Measurements from ENCODE around the gene GK. TPM values are rescaled to one million over a fixed set of nuclear protein-coding genes. Genes with fewer than 3 reads are reported as not detected.

The GK gene
- total and polyA plus RNA-seq, 2 of the 8 experiments (the other 6 are each of a cell fraction or from before 2014, with no cell fraction given), result 2.9 to 11.2 TPM

- no peak overlapping the region for H4K91ac ChIP-seq (replicated peaks; ENCODE audit: insufficient read length, low read length)
Observed at GRCh38 chrX:30622361-30622760, 30.9 kb upstream of the GK start.

More at GRCh38 chrX:30622361-30622760, 30.9 kb upstream of the GK start:
- H3K27me3 ChIP-seq (replicated peaks in 1 of 4; ENCODE audit: control insufficient read depth in 3 of 4, extremely low read depth in 1 of 4, insufficient read depth in 3 of 4, low read length in 3 of 4), result no peaks in the 10 kb centered on the region
- DNase-seq (ENCODE audit: low read depth in 1 of 2, low spot score in 2 of 2) (no peak), FAIRE-seq (no peak)
- H2BK5ac ChIP-seq (ENCODE audit: low read depth, low read length), result no peak overlapping the region
- H3K9me3 ChIP-seq (ENCODE audit: insufficient read depth in 2 of 2, low read depth in 1 of 2, low read length in 1 of 2), result peaks cover 0 to 5% of the 10 kb centered on the region in 2 experiments; a peak in 1 of 4 replicates
- H3K4ac ChIP-seq (replicated peaks; ENCODE audit: insufficient read length, low read depth, low read length), result no peak overlapping the region
- no peaks in the 10 kb centered on the region for H3K79me1 ChIP-seq (ENCODE audit: low read depth, low read length)
- H3K23me2 ChIP-seq (ENCODE audit: low read depth, low read length), result no peaks in the 10 kb centered on the region
- no peak overlapping the region for H3K14ac ChIP-seq (ENCODE audit: insufficient read length)
- H3K9ac ChIP-seq (replicated peaks in 1 of 4; ENCODE audit: extremely low read depth in 1 of 4, low read depth in 3 of 4, low read length in 3 of 4), result no peak overlapping the region
- H4K5ac ChIP-seq (ENCODE audit: insufficient read length, low read depth, low read length), result no peak overlapping the region
- no peak overlapping the region for H2BK15ac ChIP-seq (ENCODE audit: low read length)
- H2BK20ac ChIP-seq (ENCODE audit: low read length), result no peak overlapping the region
- H2AK5ac ChIP-seq (ENCODE audit: low read depth, low read length), result no peak overlapping the region
- H3K27ac ChIP-seq (ENCODE audit: low read depth, low read length), result no peak overlapping the region
- H3K56ac ChIP-seq (replicated peaks; ENCODE audit: insufficient read length, low read depth, low read length), result no peak overlapping the region
- H3K79me2 ChIP-seq (ENCODE audit: control insufficient read depth in 1 of 2, insufficient read depth in 2 of 2, low read length in 2 of 2), result no peaks in the 10 kb centered on the region
- H4K20me1 ChIP-seq (replicated peaks in 1 of 2; ENCODE audit: control insufficient read depth in 1 of 2, insufficient read depth in 2 of 2, low read length in 2 of 2), result no peaks in the 10 kb centered on the region
- POLR2A ChIA-PET (ENCODE audit: partially characterized antibody), result no interaction called here
- no peaks in the 10 kb centered on the region for H3K36me3 ChIP-seq (ENCODE audit: control insufficient read depth in 2 of 4, insufficient read depth in 4 of 4, low read length in 3 of 4)
- no peak for TF ChIP-seq SAP30 (IDR thresholded peaks at IDR 0.05; ENCODE audit: insufficient read depth, insufficient replicate concordance, low read length)
- no peak for TF ChIP-seq CHD1 (IDR thresholded peaks at IDR 0.05; ENCODE audit: low read depth, low read length)
- TF ChIP-seq TBP (IDR thresholded peaks at IDR 0.05; ENCODE audit: low read depth, low read length), result no peak
- no peak for TF ChIP-seq JUND (IDR thresholded peaks at IDR 0.05; ENCODE audit: low read length)
- TF ChIP-seq SP1 (IDR thresholded peaks at IDR 0.05; ENCODE audit: low read depth, low read length), result no peak
- no peak for TF ChIP-seq EZH2 (IDR thresholded peaks at IDR 0.05; ENCODE audit: low read depth, low read length, severe bottlenecking)
- TF ChIP-seq TAF7 (optimal IDR thresholded peaks at IDR 0.05; ENCODE audit: borderline replicate concordance, low read depth, low read length), result no peak
- TF ChIP-seq ASH2L (IDR thresholded peaks at IDR 0.05; ENCODE audit: low read length), result no peak
- TF ChIP-seq CBX8 (IDR thresholded peaks at IDR 0.05; ENCODE audit: borderline replicate concordance, low read depth, low read length), result no peak
- no peak for TF ChIP-seq SIX5 (IDR thresholded peaks at IDR 0.05; ENCODE audit: low read depth, low read length)
- no peak for TF ChIP-seq EP300 (IDR thresholded peaks at IDR 0.05; ENCODE audit: borderline replicate concordance in 1 of 2, low read depth in 2 of 2, low read length in 2 of 2)
- TF ChIP-seq NRF1 (IDR thresholded peaks at IDR 0.05; ENCODE audit: low read depth, low read length), result no peak
- TF ChIP-seq CBX5 (IDR thresholded peaks at IDR 0.05; ENCODE audit: low read depth, low read length), result no peak
- TF ChIP-seq SRF (IDR thresholded peaks at IDR 0.05; ENCODE audit: low read depth, low read length), result no peak
- TF ChIP-seq HDAC2 (IDR thresholded peaks at IDR 0.05; ENCODE audit: borderline replicate concordance in 1 of 2, low read depth in 2 of 2, low read length in 2 of 2), result no peak
- TF ChIP-seq CHD2 (IDR thresholded peaks at IDR 0.05; ENCODE audit: low read length), result no peak
- no peaks in the 10 kb centered on the region for H3K4me1 ChIP-seq (replicated peaks in 1 of 4; ENCODE audit: control insufficient read depth in 3 of 4, insufficient read depth in 4 of 4, low read length in 3 of 4)
- no peak overlapping the region for H2AFZ ChIP-seq (ENCODE audit: low read length)
- H3K18ac ChIP-seq (ENCODE audit: extremely low read depth, low read length), result no peak overlapping the region
- no peak overlapping the region for H3K4me2 ChIP-seq (ENCODE audit: insufficient read depth in 1 of 2, low read depth in 2 of 2, low read length in 2 of 2)
- no peak overlapping the region for H2BK12ac ChIP-seq (ENCODE audit: low read depth, low read length)
- CTCF ChIA-PET (ENCODE audit: partially characterized antibody), result no interaction called here
- no peak overlapping the region for H4K8ac ChIP-seq (ENCODE audit: extremely low read depth, insufficient read depth, low read length)
- H2BK120ac ChIP-seq (replicated peaks; ENCODE audit: low read depth, low read length), result no peak overlapping the region
- 100% methylated on average over 2 of the region's 2 CpGs; no CpG with 5 or more reads in 1 of the 2 experiments for WGBS, 2 experiments (ENCODE audit: extremely low coverage in 1 of 2, insufficient coverage in 1 of 2, insufficient read length in 1 of 2, insufficient replicate concordance in 2 of 2, low coverage in 1 of 2, low lambda C conversion rate in 2 of 2, missing lambda C conversion rate in 1 of 2)
- no peak overlapping the region for H3K23ac ChIP-seq (ENCODE audit: insufficient read length)
- no peak overlapping the region for H3K4me3 ChIP-seq (ENCODE audit: extremely low read depth in 1 of 4, insufficient read depth in 2 of 4, low read depth in 3 of 4, low read length in 4 of 4)

Measured in H1 (cell line).